Activated CD8-positive, alpha-beta memory T cell treated with anti-CD3 and anti-CD28 coated beads for 4 hours (primary cell): ENCODE measurements around the gene ADAR.

Source experiments
- DNase-seq, 2 donors: peaks; one replicate each; pipeline ENCODE4 v3.0.0-alpha.2; 2020; ENCODE audit warnings: low read depth in 2 of 2

ADAR gene

GRCh38 chr1:154557248-154557938 lies 50.6 kb downstream of the ADAR start:
- no peak for DNase-seq

- DNase-seq: no peak
Measured at GRCh38 chr1:154556422-154556821, 51.6 kb downstream of the ADAR start.

GRCh38 chr1:154553056-154554030 lies 54.6 kb downstream of the ADAR start:
- no peak for DNase-seq

GRCh38 chr1:154552036-154552435 lies 56.0 kb downstream of the ADAR start:
- no peak for DNase-seq

GRCh38 chr1:154551474-154551873 lies 56.5 kb downstream of the ADAR start:
- DNase-seq: no peak

- DNase-seq: no peak
Measured at GRCh38 chr1:154550657-154551056, 57.3 kb downstream of the ADAR start.

GRCh38 chr1:154550070-154550469 lies 57.9 kb downstream of the ADAR start:
- DNase-seq: no peak

- no peak for DNase-seq
Measured at GRCh38 chr1:154549202-154549770, 58.7 kb downstream of the ADAR start.

- no peak for DNase-seq
Measured at GRCh38 chr1:154548028-154548427, 60.0 kb downstream of the ADAR start.

GRCh38 chr1:154547105-154547732 lies 60.8 kb downstream of the ADAR start:
- DNase-seq: no peak

GRCh38 chr1:154546264-154547063 lies 61.5 kb downstream of the ADAR start:
- peak in 1 of 2 donors; percentile 14 for DNase-seq

- DNase-seq: no peak
Measured at GRCh38 chr1:154541231-154541630, 66.8 kb downstream of the ADAR start.

GRCh38 chr1:154539486-154540483 lies 68.2 kb downstream of the ADAR start:
- no peak for DNase-seq

GRCh38 chr1:154536570-154536969 lies 71.4 kb downstream of the ADAR start:
- no peak for DNase-seq

GRCh38 chr1:154533952-154534844 lies 73.8 kb downstream of the ADAR start:
- DNase-seq: no peak
